Limb (tissue), 2 donors: ENCODE measurements around the gene MED25.
"Not testable (repeated sequence)": the region's sequence is repeated elsewhere in the genome, so short reads cannot be mapped to it uniquely, and the experiment has no call there.

Experiments
- DNase-seq, 2 donors: peaks; one replicate each; pipeline ENCODE4 v3.0.0-alpha.2; 2016; ENCODE audit errors: extremely low spot score in 2 of 2

The MED25 gene

DNA sequence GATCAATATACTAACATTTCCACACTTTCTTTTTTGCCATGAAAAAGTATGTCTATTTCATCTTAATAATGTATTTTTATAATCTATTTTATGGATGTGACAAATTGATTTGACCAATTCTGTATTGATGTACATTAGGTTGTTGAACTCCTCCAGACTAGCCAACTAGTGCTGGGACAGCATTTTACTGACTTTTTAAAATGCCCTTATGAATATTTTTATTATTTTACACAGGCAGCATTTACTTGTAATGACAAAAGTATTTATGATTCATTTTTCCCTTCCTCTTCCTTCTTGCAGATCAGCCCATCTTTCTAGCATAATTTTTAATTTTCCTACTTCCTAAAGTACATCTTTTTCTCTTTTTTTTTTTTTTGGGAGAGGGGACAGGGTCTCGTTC, 4.1 kb upstream of the MED25 start:
- no peak for DNase-seq

DNA sequence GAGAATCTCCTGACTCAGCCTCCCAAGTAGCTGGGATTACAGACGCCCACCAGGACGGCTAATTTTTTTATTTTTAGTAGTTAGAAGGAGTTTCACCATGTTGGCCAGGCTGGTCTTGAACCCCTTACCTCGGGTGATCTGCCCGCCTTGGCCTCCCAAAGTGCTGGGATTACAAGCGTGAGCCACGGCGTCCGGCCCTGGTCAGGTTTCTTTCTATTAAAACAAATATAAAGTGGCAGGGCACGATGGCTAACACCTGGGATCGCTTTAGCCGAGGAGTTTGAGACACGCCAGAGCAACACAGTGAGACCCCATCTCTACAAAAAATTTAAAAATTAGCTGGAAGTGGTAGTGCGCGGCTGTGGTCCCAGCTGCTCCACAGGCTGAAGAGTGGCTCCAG, 1.5 kb upstream of the MED25 start:
- DNase-seq: no peak

DNA sequence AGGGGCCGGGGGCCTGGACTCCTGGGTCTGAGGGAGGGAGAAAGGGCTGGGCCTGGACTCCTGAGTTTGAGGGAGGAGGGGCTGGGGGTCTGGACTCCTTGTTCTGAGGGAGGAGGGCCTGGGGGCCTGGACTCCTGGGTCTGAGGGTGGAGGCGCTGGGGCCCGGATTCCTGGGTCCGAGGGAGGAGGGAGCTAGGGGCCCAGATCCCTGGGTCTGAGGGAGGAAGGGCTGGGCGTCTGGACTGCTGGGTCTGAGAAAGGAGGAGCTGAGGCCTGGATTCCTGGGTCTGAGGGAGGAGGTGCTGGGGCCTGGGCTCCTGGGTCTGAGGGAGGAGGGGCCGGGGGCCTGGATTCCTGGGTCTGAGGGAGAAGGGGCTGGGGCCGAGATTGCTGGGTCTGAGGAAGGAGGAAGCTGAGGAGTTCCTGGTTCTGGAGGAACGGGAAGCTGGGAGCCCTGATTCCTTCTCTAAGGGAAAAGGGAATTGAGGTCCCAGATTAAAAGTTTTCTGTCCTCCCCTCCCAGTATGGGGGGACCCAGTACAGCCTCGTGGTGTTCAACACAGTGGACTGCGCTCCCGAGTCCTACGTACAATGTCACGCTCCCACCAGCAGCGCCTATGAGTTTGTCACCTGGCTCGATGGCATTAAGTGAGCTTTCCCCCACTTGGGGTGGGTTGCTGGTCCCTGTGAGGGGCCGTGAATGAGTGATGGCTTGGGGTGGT, 721 bp downstream of the MED25 start:
- no peak for DNase-seq

DNA sequence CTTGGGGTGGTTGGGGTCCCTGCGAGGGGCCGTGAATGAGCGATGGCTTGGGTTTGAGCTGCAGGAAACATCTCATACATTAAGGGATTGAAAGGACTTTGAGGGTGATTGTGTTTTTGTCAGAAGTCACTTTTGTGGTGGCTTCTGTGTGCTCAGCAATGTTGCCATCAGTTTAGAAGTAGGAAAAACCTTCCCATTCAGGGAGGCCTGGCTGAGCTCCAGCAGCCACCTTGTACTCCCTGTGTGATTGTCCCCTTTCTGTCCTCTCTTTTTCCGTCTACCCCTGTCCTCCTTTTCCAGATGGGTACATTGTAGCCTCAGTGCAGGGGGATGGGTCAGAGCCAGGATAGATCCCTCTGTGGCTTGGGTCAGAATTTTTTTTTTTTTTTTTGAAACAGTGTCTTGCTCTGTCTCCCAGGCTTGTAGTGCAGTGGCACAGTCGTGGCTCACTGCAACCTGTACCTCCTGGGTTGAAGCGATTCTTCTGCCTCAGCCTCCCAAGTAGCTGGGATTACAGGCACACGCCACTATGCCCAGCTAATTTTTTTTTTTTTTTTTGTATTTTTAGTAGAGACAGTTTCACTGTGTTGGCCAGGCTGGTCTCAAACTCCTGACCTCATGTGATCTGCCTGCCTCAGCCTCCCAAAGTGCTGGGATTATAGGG, 1.5 kb downstream of the MED25 start:
- not testable (repeated sequence) for DNase-seq

DNA sequence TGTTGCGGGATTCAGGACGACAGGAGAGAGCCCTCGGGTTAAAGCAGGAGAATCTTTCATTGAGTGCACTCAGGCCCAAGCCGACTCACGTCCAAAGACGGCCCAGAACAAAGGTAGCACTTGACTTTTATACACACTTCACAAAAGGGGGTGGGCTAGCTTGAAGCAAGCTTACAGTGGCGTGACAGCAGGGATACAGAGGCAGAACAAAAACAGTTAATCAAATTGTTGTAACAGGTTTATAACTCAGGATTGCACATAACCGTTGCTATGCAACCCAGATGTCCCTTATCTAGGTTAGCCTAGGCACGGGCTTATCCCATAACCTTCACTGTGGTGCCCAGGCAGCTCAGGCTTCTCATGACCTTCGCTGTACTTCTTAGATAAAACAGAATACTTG, 2.0 kb downstream of the MED25 start:
- no peak for DNase-seq

DNA sequence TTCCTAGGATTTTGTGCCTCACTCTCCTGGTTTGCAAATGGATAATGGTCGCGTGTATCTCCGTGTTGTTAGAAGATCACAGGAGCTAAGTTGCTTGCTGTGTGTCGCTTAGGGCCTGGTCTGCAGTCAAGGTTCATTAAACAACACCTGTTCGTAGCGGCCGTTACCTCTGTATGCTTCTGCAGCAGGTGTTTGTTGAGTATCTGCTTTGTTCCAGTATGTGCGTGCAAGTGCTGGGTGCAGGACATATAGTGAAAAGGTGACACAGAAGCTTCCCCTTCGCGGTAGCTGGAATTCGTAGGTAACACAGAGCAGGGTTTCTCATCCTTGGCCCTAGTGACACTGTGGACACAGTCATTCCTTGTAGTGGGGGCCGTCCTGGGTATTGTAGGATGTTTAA, 5.4 kb downstream of the MED25 start:
- no peak for DNase-seq

DNA sequence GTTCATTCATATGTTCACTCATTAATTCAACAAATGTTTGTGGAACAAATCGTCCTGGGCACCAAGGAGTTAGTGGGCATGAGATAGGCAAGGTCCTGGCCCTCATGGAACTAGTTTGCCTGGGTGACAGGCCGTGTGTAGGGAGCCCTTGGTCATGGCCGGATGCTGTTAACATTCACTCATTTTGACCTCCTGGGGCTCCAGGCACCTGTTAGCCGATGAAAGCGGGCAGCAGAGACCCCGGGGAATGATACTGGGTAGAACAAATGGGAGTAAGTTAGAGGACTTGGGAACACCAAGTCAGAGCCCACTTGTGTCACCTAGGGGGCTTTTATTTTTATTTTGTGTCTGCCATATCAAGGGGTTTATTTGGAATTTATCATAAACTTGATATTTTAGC, 6.6 kb downstream of the MED25 start:
- DNase-seq: no peak

DNA sequence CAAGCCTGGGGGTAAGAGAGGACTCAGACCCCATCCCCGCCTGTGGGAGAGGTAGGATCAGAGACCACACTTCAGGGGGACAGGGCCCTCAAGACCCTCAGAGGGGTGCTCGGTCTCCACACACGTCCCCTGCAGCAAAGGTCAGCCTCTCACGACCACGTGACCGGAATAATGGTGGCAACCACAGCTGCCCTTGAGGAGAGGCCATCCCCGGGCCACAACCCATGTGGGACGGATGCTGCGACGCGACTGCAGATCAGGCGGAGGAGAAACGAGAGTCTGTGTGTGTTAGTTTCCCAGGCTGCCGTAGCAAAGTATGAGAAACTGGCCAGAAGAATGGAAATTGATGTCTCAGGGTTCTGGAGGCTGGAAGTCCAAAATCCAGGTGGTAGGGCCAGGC, 8.9 kb downstream of the MED25 start:
- no peak for DNase-seq

DNA sequence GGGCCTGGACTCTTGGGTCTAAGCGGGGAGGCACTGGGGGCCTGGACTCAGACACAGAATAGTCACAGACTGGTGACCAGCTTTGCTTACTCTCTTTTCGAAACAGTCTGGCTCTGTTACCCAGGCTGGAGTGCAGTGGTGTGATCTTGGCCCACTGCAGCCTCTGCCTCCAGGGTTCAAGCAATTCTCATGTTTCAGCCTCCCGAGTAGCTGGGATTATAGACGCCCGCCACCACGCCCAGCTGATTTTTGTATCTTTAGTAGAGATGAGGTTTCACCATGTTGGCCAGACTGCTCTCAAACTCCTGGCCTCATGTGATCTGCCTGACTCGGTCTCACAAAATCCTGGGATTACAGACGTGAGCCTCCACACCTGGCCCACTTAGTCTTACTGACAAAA, 11.1 kb downstream of the MED25 start:
- DNase-seq: no peak

DNA sequence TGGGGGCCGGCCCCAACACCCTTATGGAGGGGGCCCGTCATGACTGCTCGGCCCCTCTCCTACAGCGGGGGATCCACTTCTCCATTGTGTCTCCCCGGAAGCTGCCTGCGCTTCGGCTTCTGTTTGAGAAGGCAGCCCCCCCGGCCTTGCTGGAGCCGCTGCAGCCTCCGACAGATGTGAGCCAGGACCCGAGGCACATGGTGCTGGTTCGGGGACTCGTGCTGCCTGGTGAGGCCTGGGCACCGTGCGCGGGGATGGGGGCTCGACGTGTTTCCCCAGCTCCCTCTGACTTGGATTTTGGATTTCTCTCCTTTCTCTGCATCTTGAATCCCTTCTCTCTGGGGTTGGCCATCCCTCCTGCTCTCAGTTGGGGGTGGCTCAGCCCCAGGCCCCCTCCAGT, 11.6 kb downstream of the MED25 start:
- DNase-seq: no peak

DNA sequence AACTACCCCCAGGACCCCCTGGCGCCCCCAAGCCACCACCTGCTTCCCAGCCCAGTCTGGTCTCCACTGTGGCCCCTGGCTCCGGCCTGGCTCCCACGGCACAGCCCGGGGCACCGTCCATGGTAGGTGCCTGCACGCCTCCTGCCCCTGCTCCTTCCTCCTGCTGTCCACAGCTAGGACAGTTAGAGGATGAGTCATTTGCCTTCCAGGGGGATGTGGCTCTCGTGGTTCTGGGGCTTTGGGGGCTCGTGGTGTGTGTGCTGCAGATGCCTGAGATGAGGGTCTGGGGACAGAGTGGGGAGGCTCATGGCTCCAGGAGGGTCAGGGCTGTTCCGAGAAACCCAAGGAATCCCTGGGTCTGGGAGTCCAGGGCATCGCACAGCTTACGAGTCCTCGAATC, 12.7 kb downstream of the MED25 start:
- DNase-seq: no peak

DNA sequence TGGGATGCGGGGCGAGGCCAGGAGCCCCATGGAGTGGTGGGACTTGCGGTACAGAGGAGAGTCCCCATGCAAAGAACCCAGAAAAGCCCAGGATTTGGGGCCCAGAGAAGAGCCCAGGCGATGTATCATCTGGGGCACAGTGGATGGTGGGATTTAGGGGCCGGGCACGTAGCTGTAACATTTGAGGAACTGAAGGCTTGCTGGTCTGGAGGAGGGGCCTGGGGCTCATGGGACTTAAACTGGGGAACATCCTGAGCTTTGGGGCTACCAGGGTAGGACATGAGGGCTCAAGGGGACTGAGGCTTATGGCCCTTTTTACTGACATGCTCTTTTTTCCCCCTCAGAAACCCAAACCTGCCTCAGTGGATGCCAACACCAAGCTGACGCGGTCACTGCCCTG, 13.5 kb downstream of the MED25 start:
- no peak for DNase-seq

DNA sequence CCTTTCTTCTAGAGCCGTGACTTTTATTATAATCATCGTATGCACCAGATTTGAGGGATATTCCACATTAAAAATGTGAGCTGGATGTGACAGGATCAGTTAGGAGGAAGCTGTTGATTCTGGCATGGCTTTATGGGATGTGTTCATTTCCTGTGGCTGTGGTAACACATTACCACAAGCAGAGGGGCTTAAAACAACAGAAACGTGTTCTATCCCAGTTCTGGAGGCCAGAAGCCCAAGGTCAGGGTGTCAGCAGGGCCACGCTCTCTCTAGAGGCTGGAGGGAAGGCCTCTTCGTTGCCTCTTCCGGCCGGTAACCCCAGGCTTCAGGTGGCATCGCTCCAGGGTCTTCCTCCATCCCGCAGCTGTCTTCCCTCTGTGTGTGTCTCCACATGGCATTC, 14.5 kb downstream of the MED25 start:
- DNase-seq: no peak

DNA sequence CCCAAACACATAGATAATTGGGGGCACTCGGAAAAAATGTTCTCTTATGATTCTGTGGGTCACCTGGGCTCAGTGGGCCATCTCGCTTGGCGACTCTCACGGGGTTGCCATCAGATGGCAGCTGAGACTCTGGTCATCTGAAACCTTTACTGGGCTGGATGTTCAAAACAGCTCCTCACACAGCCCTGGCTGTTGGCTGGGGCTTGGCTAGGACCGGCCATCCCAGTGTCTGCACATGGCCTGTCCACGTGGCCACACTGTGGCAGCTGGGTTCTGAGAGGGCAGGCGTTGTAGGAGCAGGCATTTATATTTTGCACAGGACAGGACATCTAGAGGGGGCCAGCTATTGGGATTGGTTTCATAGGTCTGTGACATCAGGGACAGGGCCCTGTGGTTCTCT, 15.5 kb downstream of the MED25 start:
- DNase-seq: no peak

DNA sequence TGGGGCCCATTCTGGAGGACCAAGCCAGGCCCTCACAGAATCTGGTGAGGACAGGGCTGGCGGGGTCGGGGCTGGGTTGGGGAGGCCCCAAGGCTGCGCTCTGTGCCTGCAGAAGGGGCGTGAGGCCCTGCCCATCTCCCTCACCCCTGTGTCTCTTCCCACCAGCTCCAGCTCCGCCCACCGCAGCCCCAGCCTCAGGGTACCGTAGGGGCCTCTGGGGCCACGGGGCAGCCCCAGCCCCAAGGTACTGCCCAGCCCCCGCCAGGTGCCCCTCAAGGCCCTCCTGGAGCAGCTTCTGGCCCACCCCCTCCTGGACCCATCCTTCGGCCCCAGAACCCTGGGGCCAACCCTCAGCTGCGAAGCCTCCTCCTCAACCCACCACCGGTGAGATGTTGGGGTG, 17.5 kb downstream of the MED25 start:
- DNase-seq: no peak

DNA sequence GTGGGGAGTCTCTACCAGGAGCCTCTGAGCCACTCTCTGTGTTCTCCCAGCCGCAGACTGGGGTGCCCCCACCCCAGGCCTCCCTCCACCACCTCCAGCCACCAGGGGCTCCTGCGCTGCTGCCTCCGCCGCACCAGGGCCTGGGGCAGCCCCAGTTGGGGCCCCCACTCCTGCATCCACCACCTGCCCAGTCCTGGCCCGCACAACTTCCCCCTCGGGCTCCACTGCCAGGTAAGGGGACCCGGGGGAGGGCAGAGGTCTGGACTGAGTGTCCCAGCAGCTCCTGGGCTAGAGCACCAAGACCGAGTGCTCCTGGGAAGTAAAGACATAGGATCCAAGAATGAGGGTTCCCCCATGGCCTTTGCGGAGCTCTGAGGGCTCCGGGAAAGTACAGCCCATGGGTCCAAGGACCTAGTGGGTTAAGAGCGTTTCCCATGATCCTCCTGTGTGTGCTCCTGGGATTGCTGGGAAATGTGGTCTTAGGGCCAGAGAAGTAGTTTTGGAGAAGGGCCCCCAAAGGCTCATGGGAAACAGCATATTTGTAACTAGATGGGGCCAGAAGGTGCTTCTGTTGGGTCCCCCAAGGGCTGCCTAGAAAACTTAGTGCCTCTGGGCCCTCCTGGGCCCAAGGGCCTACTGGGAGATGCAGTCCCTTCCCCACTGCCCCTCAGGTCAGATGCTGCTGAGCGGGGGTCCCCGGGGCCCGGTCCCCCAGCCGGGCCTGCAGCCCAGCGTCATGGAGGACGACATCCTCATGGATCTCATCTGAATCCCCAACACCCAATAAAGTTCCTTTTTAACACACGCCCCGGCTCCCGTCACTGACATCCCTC, 18.3 kb downstream of the MED25 start:
- DNase-seq: no peak

DNA sequence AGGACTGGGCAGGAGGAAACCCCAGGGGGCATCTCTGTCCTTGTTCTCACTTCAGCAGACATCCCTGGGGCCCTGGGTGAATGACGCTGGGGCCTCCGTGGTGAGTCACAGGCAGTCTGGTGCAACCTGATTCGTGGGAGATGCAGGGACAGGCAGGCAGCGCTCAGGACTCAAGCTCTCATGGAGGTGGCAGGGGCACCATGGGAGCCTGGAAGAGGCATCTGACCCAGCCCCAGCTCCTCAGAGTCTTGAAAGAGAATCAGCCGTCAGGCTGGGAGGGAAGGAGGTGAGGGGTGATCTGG, 18.9 kb downstream of the MED25 start:
- DNase-seq: no peak

DNA sequence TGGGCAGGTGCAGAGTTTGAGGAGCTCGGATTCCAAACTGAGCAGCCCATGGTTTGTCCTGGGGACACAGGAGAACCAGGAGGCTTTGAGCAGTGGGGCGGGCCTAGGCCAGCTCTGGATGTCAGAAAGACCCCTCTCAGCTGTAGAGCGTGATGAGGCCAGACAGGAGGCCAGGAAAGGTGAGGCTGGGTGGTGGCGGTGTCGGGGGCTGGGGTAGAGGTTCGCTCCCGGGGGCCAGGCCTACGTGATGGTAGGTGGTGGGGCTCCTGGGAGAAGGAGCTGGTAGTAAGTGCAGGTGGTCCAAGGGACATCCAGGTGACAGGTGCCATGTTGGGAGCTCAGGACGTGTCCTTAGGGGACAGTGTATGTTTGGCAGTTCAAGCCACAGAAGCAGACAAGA, 19.3 kb downstream of the MED25 start:
- no peak for DNase-seq

DNA sequence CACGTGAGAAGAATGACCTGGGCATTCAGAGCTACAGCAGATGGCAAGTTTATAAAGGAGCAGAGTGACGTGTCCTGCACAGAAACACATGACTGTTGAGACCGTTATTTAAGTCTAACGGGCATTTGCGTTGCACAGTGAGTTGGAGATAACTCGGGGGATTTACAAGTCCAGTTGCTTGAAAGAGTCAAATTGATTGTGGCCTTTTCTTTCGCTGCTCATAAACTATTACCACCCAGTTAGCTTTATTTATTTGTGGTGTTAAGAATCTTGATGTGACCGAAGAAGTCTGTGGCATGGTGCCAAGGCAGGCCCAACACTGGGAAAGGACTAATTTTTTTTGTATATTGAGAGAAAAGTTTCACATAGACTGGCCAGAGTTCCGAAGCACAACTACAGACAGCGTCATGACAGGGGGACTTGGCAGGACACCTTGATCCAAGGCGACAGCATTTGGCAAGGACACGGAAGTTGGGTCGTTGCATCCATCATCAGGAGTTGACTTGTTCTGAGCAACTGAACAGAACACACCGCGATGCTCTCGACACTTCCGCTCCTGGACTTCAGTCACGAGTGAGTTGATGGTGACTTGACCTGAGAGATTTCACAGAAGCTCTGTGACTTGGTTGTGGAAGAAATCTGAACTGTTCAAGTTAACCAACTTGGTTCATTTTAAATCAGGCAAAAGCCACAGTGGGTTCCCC, 20.9 kb downstream of the MED25 start:
- no peak for DNase-seq

DNA sequence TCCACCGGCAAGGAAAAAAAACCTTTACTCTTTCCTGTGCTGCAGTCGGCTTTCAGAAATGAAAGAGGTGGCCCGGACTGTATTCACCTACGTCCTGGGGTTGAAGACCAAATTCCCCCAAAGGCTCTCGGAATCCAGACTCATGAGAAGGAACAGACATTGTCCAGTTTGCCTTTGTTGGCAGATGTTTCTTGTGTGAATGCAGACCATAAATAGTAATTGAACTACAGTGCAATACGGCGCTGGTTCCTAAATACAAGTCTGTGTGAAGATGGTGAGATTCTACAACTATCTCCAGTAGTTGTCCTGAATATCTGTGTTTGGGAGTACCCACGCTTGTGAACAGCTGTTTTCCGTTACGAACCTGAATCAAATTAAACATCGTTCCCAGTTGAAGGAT, 21.6 kb downstream of the MED25 start:
- DNase-seq: no peak

DNA sequence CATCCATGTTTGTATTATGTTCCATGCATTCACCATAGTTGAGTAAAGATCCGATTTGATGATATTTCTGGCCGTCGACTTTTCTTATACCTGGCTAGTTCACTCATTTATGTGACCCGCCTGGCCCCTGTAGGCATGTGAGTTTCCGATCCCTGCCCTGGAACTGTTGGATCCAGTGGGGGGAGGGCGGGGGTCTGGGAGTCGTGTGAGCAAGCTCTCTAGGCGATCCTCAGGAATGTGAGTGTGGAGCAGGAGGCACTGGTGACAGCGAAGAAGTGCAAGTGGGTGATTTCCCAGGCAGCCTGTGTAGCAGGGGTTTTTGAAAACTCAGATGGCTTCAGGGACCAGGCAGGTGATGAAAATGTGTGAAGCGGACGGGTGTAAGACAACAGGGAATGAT, 22.2 kb downstream of the MED25 start:
- no peak for DNase-seq

DNA sequence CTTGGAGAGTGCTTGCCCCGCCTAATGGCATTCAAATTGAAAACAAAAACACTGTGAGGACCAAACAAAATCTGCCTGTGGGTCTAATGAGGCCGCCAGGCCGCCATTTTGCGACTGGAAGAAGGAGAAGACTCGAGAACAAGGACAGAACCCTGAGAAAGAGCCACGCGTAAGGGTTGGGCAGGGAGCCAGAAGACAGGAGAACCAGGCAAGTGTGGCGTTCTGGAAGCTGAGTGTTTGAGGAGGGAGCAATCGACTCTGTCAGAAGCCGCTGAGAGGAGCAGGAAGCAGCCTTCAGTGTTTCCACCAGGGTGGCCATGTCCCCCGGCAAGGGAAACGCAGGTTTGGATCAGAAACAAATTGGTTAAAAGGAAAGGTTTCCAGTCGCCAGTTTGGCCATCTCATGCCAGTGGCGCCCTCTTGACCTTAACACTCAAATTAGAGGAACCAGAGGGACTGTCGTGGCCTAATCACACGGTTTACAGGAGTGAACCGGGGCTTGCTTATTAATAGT, 22.7 kb downstream of the MED25 start:
- no peak for DNase-seq
